Measurements from ENCODE around the gene AJAP1. TPM values are rescaled to one million over a fixed set of nuclear protein-coding genes. Genes with fewer than 3 reads are reported as not detected.

AJAP1 gene
- total and polyA plus RNA-seq, 2 experiments from 2014 or later, result 0.13 to 0.64 TPM

GRCh38 chr1:4837031-4837600 lies 182.7 kb downstream of the AJAP1 start:
- 55% methylated on average over 4 of the region's 4 CpGs for WGBS (ENCODE audit: low lambda C conversion rate, missing lambda C conversion rate)
- H3K79me2 ChIP-seq, result no peaks in the 10 kb centered on the region
- H3K9me3 ChIP-seq (ENCODE audit: low read depth), result no peaks in the 10 kb centered on the region
- H3K4me1 ChIP-seq (ENCODE audit: insufficient read depth), result peaks cover 3% of the 10 kb centered on the region
- no peak overlapping the region for H2AFZ ChIP-seq
- no peaks in the 10 kb centered on the region for H3K27me3 ChIP-seq
- H3K27ac ChIP-seq, result no peak overlapping the region
- no peaks in the 10 kb centered on the region for H3K36me3 ChIP-seq (replicated peaks; ENCODE audit: insufficient read depth, low read depth)
- TF ChIP-seq EZH2phosphoT487 (IDR thresholded peaks at IDR 0.05; ENCODE audit: low read depth, severe bottlenecking, unreplicated experiment), result no peak
- TF ChIP-seq EZH2 (IDR thresholded peaks at IDR 0.05; ENCODE audit: borderline replicate concordance), result no peak
- TF ChIP-seq, protein P1, sequence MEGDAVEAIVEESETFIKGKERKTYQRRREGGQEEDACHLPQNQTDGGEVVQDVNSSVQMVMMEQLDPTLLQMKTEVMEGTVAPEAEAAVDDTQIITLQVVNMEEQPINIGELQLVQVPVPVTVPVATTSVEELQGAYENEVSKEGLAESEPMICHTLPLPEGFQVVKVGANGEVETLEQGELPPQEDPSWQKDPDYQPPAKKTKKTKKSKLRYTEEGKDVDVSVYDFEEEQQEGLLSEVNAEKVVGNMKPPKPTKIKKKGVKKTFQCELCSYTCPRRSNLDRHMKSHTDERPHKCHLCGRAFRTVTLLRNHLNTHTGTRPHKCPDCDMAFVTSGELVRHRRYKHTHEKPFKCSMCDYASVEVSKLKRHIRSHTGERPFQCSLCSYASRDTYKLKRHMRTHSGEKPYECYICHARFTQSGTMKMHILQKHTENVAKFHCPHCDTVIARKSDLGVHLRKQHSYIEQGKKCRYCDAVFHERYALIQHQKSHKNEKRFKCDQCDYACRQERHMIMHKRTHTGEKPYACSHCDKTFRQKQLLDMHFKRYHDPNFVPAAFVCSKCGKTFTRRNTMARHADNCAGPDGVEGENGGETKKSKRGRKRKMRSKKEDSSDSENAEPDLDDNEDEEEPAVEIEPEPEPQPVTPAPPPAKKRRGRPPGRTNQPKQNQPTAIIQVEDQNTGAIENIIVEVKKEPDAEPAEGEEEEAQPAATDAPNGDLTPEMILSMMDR (IDR thresholded peaks at IDR 0.05; ENCODE audit: poor library complexity), result no peak
- DNase-seq (ENCODE audit: low spot score), result no peak
- H3K4me3 ChIP-seq, result no peak overlapping the region
- H3K4me2 ChIP-seq, result no peak overlapping the region
- H4K20me1 ChIP-seq (ENCODE audit: insufficient read depth, poor library complexity, severe bottlenecking), result no peaks in the 10 kb centered on the region
- H3K9me2 ChIP-seq (replicated peaks; ENCODE audit: insufficient read depth), result no peaks in the 10 kb centered on the region

GRCh38 chr1:4837752-4838151 lies 183.3 kb downstream of the AJAP1 start:
- Histone ChIP-seq H3K36me3 (replicated peaks; ENCODE audit: insufficient read depth, low read depth) (no peaks in the 10 kb centered on the region), H3K27me3 (no peaks in the 10 kb centered on the region), H4K20me1 (ENCODE audit: insufficient read depth, poor library complexity, severe bottlenecking) (no peaks in the 10 kb centered on the region), H3K9me3 (ENCODE audit: low read depth) (no peaks in the 10 kb centered on the region), H3K4me2 (no peak overlapping the region), H3K79me2 (no peaks in the 10 kb centered on the region), H3K27ac (no peak overlapping the region), H3K4me1 (ENCODE audit: insufficient read depth) (peaks cover 3% of the 10 kb centered on the region), H3K4me3 (no peak overlapping the region), H2AFZ (no peak overlapping the region), H3K9me2 (replicated peaks; ENCODE audit: insufficient read depth) (no peaks in the 10 kb centered on the region)
- WGBS (ENCODE audit: low lambda C conversion rate, missing lambda C conversion rate), result 59% methylated on average over 8 of the region's 8 CpGs
- TF ChIP-seq EZH2phosphoT487 (IDR thresholded peaks at IDR 0.05; ENCODE audit: low read depth, severe bottlenecking, unreplicated experiment) (no peak), EZH2 (IDR thresholded peaks at IDR 0.05; ENCODE audit: borderline replicate concordance) (no peak)
- TF ChIP-seq, protein P1 (IDR thresholded peaks at IDR 0.05; ENCODE audit: poor library complexity), result no peak
- DNase-seq (ENCODE audit: low spot score), result no peak

DNA sequence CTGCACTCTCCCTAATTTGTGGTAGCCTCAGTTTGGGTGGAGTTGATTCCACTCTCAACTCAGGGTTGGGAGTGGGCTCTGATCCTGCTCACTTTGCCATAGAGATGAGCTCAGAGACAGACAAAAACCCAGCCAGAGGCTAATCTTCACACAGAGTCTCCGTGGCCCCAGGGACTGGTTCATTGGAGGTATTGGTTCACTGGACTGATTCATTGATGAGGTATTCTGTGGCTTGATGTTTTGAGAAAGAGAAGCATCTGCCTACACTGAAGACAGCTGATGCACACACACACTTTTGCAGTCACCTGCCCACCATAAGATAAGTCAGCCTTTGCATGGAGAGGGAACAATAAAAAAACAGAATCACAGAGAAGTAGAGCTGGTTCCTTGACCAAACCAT lies 183.8 kb downstream of the AJAP1 start:
- H3K27ac ChIP-seq, result no peak overlapping the region
- H3K4me3 ChIP-seq, result no peak overlapping the region
- H3K27me3 ChIP-seq, result no peaks in the 10 kb centered on the region
- TF ChIP-seq, protein P1 (IDR thresholded peaks at IDR 0.05; ENCODE audit: poor library complexity), result no peak
- TF ChIP-seq EZH2 (IDR thresholded peaks at IDR 0.05; ENCODE audit: borderline replicate concordance), result no peak
- TF ChIP-seq EZH2phosphoT487 (IDR thresholded peaks at IDR 0.05; ENCODE audit: low read depth, severe bottlenecking, unreplicated experiment), result no peak
- no peaks in the 10 kb centered on the region for H4K20me1 ChIP-seq (ENCODE audit: insufficient read depth, poor library complexity, severe bottlenecking)
- H3K36me3 ChIP-seq (replicated peaks; ENCODE audit: insufficient read depth, low read depth), result no peaks in the 10 kb centered on the region
- H3K9me3 ChIP-seq (ENCODE audit: low read depth), result no peaks in the 10 kb centered on the region
- no peaks in the 10 kb centered on the region for H3K79me2 ChIP-seq
- no peak for DNase-seq (ENCODE audit: low spot score)
- no peaks in the 10 kb centered on the region for H3K9me2 ChIP-seq (replicated peaks; ENCODE audit: insufficient read depth)
- no peak overlapping the region for H2AFZ ChIP-seq
- 88% methylated on average over 1 of the region's 1 CpG for WGBS (ENCODE audit: low lambda C conversion rate, missing lambda C conversion rate)
- no peak overlapping the region for H3K4me2 ChIP-seq
- H3K4me1 ChIP-seq (ENCODE audit: insufficient read depth), result peaks cover 3% of the 10 kb centered on the region
